ENCODE results near the gene CNPY1.
"Not testable (repeated sequence)": the region's sequence is repeated elsewhere in the genome, so short reads cannot be mapped to it uniquely, and the experiment has no call there.

Gene CNPY1

DNA sequence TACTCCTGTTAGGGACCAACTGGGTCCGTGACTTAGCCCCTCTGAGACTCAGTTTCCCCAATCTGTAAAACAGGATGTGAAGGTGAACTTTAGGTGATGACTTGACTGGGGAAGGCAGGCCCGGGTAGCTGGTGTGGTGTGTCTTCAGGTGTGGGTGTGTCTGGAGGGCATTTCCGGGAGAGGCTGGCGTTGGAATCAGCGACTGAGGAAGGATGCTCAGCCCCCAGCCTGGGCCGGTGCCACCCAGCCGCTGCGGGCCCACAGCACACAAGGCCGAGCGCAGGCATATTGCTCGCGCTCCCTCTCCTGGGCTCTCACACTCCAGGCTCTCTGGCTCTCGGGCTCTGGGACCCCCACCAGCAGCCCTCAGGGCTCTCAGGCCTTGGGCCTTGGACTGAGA lies 31.7 kb upstream of the CNPY1 start:
- no peak for DNase-seq (ENCODE audit: low read depth, low spot score)

DNA sequence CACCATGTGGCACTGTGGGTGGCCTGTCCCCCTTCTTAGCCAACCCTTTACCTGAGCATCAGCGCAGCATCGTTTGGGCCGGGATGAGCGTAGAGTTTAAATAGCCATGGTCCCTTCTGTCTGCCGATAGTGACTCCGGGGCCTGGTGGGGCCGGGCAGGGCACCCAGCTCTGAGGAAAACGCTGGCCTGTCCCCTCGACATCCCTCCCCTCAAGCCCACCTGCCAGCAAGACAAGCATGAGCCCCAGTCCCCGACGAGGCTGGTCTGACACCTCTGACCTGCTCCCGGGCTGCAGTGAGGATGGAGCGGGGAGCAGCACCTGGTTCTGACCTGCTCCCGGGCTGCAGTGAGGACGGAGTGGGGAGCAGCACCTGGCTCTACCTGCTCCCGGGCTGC lies 31.1 kb upstream of the CNPY1 start:
- DNase-seq (ENCODE audit: low read depth, low spot score): no peak

DNA sequence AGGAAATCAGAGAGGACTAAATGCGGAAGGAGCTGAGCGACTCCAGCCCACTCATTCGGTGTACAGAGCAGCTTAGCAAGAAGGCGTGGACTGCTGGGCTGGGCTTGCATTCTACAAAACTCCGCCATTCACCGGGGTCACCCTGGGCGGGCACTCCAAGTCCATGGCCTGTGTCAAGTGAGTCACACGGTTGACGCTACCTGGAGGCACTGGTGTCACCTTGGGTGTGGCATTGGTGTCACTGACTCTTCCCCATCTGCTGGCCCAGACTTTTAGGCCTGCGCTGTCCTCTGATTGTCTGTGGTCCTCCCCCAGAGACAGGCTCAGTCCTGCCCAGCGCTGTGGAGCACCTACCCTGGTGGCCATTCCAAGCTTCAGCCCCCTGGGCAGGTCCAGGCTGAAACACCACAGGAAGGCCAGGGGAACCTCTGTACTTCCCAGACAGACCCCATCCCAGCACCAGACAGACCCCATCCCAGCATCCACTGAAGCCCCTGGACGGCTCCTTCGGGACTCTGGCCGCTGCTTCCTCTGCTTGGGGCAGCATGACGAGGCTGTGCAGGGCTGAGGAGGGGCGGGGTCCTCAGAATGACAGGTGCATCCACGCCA lies 30.6 kb upstream of the CNPY1 start:
- no peak for DNase-seq (ENCODE audit: low read depth, low spot score)

DNA sequence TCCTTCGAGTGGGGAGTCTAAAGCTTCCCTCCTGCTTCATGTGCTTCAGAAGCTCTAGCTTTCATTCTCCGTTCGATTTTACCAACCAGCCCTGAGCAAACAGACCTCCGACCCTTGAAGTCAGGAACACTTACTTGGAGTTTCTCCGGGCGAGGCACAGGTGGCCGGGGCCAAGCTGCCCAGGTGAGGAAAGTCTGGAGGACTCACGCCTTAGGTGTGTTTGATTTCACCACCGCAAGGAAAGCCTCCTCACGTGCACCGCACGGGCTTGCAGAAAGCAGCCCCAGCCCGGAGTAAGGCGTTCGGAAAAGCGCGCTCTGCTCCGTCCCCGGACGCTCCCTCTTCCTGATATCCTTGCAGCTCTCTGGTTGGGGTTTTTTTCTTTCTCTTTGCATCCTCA lies 30.1 kb upstream of the CNPY1 start:
- DNase-seq (ENCODE audit: low read depth, low spot score): no peak

DNA sequence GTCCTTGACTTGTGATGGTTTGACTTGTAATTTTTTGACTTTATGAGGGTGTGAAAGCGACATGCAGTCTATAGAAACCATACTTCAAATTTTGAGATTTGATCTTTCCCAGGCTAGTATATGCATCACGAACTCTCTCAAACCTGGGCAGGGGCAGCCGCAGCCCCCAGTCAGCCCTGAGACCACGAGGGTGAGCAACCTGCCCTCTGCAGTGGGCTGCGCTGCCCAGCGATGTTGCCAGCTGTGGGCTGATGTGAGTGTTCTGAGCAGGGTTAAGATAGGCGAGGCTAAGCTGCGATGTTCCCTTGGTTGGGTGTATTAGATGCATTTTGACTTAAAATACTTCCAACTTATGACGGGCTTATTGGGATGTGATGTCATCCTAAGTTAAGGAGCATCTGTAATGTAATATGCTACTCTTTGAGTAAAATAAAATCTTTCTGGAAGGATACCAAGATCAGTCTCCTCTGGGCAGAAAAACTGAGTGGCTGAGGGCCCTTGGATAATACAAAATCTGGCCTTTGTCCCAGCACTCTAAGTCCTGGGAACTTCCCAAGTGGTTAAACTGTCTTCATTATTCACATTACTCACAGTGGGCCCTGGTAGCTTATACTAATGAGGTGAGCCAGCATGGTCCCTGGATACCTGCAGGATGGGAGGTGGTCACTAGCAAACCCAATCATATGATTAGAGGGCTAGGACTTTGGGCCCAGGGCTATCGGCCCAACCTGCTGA lies 28.4 kb upstream of the CNPY1 start:
- DNase-seq (ENCODE audit: low read depth, low spot score): no peak

DNA sequence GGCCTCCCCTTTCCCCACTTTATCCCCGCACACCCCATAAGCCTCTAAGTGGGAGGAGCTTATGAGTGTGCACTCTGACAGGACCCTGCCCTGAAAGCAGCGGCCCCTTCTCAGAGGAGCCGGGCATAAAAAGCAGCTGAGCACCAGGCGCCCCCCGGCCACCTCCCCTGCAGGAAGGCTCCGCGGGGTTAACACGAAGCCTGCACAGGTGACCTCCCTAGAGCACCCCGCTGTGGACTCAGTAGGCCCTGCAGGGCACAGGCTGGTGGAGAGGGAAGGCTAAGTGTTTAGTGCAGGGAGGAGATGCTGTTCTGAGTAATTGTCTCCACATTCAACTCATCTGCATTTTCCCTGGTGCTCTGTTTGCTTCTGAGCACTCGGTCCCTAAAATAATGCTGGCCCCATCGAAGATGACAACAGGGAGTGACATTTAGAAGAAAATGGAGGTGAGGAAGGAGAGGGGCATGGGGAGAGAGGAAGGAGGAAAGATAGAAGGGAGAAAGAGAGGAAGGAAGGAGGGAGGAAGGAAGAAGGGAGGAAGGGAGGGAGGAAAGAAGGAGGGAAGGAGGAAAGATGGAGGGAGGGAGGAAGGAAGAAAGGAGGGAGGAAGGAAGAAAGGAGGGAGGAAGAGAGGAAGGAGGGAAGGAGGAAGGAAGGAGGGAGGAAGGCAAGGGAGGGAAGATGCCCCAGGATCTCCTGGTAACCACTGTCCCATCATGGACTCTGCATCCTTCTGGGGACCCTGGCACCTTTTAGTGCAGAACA lies 25.4 kb upstream of the CNPY1 start:
- DNase-seq (ENCODE audit: low read depth, low spot score): no peak

DNA sequence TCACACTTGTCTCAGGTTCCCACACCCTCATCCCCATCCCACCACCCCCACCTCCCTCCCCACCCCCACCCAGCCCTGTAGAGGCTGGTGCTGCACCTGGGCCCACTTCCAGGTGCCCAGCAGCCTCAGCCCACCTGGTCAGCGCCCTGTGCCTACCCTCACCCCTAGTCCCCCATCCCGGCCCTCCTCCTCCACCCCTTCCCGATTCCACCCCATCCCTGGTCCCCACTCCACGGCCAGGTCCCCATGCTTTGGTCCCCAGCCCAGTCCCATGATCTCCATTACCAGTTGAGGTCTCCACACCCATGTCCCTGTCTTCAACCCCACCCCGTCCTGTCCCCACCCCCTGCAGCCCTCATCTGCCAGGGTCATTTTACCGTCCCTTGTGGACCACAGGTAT lies 24.6 kb upstream of the CNPY1 start:
- no peak for DNase-seq (ENCODE audit: low read depth, low spot score)

DNA sequence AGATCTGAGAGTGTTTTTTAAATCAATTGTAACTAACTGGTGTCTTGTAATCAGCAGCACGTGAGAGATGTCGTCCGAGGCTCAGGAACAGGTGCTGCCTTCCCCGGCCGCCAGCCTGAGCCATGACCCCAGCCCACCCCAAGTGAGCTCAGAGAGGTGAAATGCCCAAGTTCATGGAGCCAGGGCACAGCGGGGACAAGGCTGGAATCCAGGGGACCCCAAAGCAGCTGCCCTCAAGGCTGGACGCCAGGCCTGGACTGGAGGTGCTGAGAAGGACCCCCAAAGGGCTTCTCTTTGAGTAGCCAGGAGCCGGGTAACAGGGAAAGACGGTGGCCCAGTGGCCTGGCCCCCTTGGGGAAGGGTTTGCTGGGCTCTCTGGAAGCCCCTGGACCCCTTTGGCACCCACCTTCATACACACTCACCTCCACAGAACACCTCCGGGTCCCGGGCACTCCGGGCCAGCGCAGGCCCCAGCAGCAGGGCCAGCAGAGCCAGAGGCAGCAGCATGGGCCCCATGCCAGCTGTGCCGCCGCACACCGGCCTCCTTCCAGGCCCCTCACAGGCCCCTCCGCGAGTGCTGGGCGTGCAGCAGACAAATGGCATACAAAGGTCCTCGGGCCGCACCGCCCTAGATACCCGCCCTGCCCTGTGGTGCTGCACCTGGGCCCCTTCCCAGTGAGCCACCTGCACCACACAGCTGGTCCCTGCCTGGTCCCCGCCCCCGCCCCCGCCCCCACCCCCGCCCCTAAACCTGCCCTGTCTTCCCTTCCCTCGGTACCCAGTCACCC lies 24.0 kb upstream of the CNPY1 start:
- DNase-seq (ENCODE audit: low read depth, low spot score): no peak

DNA sequence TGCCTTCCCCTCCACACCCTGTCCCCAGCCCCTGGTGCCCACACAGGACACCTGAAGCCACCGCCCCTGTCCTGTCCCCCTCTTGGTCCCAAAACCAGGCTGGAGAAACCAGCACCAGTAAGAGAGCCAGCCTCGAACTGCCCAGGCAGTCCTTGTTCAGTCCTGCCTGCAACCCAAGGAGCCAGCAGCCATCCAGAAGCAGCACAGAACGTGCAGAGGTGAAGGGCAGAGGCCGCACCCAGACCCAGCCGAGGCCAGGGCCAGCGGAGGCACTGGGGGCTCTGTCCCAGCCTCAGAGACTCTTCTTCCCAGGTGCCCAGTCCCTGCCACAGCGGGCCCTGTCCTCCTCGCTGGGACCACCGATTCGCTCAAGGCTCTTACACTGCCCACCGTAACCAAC lies 23.3 kb upstream of the CNPY1 start:
- DNase-seq (ENCODE audit: low read depth, low spot score): no peak

DNA sequence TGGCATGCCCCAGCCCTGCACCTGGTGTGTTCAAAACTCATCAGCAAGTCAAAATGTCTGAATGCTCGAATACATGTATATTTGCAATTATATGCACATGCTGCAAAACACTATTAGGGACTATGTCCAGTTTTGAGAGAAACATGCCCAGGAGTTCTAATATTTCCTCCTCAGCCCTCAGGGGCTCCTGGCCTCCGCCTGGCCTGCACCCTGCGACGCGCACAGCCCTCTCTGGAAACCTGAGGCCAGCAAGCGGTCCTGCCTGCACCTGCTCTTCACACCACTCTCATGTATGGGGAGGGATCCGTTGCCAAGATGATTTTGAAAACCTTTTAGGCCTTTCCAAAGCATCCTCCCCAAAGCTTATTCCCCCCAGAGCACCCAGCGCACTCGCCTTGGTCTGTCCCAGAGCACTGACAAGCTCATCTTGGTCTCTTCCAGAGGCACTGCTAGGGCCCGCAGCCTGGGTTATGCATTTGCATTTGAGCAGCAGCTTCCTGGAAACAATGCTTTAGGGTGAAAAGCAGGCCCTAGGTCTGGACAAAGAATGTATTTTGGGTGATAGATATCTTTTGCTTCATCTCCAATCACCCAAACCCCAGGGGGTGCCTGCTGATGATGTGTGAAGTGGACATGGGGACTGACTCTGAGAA lies 22.6 kb upstream of the CNPY1 start:
- no peak for DNase-seq (ENCODE audit: low read depth, low spot score)

DNA sequence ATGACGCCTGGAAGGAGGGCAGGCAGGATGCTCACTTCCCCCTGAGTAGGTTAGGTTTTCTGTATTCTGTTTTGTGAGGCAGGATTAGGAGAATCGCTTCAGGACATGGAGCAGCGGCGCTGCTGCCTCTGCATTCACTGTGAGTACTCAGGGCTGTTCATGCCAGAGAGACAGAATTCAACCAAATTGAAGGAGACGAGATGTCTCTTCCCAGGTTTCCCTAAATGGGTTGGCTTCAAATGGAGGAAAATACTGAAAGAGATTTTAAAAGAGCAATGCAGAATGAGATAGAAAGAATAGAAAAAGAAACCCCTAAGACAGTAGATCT lies 21.9 kb upstream of the CNPY1 start:
- no peak for DNase-seq (ENCODE audit: low read depth, low spot score)

DNA sequence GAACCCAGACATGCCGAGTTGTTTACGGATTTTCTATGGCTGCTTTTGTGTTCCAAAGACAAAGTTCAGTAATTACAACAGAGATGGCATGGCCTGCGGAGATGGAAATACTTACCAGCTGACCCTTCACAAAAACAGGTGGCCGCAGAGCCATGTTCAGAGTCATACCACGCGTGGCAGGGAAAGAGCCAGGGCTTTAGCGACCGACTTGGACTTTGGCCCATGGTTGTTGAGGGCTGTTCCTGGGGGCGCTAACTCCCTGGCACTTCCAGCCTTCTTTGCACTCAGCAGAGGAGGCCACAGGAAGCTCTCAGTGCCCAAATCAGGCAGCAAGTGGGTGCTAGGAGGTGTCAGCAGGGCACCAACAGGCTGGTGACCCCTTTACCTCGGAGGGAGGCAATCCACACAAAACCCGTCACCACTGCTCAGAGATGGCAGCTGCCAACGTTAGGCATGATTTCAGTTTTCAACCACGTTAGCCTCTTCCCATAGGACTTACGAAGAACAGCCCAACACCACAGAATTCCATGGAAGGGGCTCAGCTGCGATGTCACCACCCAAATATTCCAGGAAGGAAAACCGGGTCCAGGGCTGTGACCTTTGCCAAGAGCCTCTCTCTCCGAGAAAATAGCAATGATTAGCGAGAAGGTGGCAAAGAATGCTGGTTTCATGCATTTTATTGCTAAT lies 21.4 kb upstream of the CNPY1 start:
- no peak for DNase-seq (ENCODE audit: low read depth, low spot score)

DNA sequence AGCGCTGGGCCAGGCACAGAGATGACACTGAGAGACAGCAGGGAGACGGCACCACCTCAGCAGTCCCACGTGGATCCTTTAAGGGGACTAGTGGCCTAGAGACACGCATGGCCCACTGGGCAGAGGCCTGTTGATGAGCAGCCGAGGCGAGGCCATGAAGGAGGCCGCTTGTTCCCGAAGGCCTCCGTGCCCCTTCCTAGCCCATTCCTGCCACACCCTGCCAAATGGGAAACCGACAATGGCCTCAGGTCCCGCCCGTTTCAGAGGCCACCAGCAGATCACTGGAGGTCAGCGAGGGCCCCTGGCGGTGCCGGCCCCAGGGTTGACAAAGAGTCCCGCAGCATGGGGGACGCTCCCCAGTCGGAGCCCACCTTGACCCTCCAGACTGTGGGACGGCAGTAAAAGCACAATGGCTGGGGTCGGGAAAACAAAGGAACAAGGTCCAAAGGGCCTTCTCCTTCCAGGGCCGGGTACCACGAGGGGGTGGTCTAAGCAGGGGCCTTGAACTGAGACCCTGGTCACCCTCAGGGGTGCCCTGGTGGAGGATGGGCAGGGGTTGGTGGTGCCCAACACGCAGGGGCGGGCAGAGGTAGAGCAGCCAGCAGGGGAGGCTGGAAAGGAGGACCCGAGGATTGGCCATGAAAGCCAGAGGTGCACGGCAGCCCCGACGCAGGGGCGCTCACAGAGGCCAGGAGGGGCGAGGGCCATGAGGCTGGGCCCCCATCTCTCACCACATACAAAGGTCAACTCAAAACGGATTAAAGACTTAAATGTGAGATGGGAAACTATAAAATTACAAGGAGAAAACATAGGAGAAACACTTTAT lies 19.9 kb upstream of the CNPY1 start:
- no peak for DNase-seq (ENCODE audit: low read depth, low spot score)

DNA sequence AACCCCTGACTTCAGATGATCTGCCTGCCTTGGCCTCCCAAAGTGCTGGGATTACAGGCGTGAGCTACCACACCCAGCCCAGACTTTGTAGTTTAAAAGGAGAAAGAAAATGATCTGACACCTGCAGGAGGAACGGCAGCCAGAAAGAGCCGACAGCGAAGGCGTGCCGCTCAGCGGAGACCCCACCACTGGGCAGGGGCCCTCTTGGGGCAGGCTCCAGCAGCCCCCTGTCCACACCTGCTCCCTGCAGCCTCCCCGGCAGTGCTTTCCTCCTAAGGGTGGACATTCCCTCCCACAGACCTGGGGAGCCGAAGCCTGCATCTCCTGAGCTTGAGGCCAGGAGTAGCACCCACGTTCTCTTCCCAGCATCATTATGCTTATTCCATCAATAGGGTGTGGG lies 19.2 kb upstream of the CNPY1 start:
- DNase-seq (ENCODE audit: low read depth, low spot score): no peak

DNA sequence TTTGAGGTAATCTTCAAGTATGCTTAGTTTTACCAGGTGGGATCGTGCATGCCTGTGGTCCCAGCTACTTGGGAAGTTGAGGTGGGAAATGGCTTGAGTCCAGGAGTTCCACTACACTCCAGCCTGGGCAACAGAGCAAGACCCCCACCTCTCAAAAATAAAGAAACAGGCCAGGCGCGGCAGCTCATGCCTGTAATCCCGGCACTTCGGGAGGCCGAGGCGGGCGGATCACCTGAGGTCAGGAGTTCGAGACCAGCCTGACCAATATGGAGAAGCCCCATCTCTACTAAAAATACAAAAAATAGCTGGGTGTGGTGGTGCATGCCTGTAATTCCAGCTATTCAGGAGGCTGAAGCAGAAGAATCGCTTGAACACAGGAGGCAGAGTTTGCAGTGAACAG lies 16.6 kb upstream of the CNPY1 start:
- DNase-seq (ENCODE audit: low read depth, low spot score): not testable (repeated sequence)

DNA sequence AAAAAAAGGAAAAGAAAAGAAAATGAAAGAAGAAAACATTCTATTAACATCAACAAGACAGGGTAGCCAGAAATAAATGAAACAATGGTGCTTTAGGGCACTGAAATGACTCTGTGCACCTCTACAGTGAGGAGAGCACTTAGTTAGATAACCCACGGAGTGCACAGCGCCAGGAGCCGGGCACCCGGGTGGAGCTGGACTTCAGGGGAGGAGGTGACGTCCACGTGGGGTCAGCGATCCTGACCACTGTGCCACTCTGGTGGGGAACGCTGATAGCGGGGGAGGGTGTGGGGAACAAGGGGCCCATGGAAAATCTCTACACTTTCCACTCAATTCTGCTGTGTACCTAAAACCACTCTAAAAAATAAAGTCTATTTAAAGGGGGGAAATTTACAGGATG lies 15.7 kb upstream of the CNPY1 start:
- no peak for DNase-seq (ENCODE audit: low read depth, low spot score)

DNA sequence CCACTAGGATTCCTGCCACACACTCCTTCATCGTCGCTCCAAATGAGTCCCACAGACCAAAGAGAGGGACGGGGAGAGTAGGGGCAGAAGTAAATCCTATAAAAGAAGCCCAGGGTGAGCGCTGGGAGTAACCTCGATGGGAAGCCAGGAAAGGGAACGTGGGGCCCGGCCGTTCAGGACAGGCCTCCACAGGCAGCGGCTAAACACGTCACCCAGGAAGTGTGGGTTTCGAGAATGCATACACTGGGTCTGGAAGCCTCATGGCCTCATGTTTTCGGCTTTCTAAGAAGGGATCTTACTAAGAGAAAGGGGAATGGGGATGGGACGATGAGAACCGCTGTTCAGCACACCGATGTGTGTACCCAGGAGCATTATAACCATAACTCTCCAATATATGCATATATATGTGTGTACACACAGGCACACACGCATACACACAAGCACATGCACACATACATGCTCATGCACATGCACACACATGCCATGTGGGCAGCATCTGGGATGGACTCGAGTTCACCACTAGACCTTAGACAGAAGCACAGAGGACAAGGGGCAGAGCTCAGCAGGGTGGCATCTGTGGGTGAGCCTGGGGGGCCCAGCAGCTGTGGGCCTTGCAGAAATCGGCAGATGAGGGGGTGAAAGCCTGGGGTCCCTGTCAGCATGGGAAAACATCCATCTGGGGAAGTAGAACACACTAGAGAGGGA lies 14.8 kb upstream of the CNPY1 start:
- no peak for DNase-seq (ENCODE audit: low read depth, low spot score)

DNA sequence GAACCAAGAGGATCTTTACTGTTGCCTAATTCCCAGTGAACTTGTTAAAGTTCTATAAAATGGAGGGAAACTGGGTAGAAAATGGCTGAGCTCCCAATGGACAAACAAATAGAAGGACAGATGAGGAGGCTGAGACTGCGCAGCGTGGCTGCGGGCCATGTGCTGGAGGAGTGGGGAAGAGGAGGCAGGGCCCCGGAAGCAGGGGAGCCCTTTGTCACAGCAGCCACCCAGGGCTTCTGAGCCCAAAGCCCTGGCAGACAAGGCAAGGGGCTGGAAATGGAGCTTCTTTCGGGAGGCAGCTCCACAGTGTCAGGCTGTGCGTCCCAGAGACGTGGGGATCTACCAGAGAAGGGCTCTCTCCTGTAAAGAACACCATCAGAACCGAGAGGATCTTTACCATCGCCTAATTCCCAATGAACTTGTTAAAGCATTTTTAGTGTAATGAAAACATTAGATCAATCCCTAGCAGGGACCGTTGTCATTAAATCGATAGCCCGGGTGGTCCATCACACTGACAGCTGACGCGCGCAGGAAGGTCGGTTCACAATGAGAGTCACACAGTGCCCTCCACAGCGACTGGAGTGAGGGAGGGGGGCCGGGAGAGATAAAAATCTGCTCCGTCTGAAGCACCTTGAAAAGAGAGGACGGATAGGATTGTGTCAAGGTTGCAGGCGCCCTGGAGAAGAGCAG lies 14.0 kb upstream of the CNPY1 start:
- DNase-seq (ENCODE audit: low read depth, low spot score): no peak

DNA sequence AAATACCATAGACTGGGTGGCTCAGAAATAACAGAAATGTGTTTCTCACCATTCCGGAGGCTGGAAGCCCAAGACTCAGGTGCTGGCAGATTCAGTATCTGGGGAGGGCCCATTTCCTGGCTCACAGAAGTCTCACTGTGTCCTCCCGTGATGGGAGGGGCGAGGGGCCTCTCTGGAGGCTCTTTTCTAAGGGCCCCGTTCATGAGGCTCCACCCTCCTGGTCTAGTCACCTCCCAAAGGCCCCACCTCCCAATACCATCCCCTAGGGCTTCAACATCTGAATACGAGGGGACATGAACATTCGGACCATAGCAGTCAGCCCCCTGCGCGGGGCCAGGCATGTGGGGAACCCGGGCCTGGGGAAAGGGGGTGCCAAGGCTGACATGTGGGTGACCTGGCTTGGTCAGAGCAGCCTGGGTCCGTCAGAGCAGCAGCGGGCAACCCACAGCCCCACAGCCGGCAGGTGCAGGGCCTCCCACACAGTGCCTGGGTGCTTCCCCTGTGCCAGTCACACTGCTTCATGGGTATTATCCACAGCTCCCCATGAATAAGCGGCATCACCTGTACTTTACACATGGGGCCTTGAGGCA lies 13.3 kb upstream of the CNPY1 start:
- no peak for DNase-seq (ENCODE audit: low read depth, low spot score)
